ENCODE results near the gene ZNRF2. TPM values are rescaled to one million over a fixed set of nuclear protein-coding genes. Genes with fewer than 3 reads are reported as not detected.
A peak's percentile ranks its signal among the peaks of the same experiment; 100 is the strongest.

Gene ZNRF2
- total RNA-seq, 1 donor from 2014 or later, result 11.2 TPM

- Mint-ChIP-seq H3K36me3 (no peaks in the 10 kb centered on the region), H3K9me3 (no peaks in the 10 kb centered on the region), H3K4me3 (no peak overlapping the region), H3K27me3 (peaks cover 3% of the 10 kb centered on the region), H3K4me1 (ENCODE audit: unreplicated experiment) (peaks cover 25% of the 10 kb centered on the region), H3K27ac (no peak overlapping the region)
- no peak for DNase-seq (ENCODE audit: extremely low spot score, unreplicated experiment)
- TF ChIP-seq CTCF (conservative IDR thresholded peaks at IDR 0.05), result no peak
Observed at GRCh38 chr7:30249986-30250774, 34.2 kb upstream of the ZNRF2 start.

- no peaks in the 10 kb centered on the region for H3K9me3 Mint-ChIP-seq
- peaks cover 24% of the 10 kb centered on the region for H3K4me1 Mint-ChIP-seq (ENCODE audit: unreplicated experiment)
- H3K27me3 Mint-ChIP-seq, result peaks cover 3% of the 10 kb centered on the region
- H3K4me3 Mint-ChIP-seq, result no peak overlapping the region
- no peaks in the 10 kb centered on the region for H3K36me3 Mint-ChIP-seq
- no peak for DNase-seq (ENCODE audit: extremely low spot score, unreplicated experiment)
- no peak overlapping the region for H3K27ac Mint-ChIP-seq
- no peak for TF ChIP-seq CTCF (conservative IDR thresholded peaks at IDR 0.05)
Observed at GRCh38 chr7:30251708-30252329, 32.6 kb upstream of the ZNRF2 start.

GRCh38 chr7:30252885-30253795 is 31.3 kb upstream of the ZNRF2 start:
- no peak overlapping the region for H3K4me3 Mint-ChIP-seq
- H3K9me3 Mint-ChIP-seq, result no peaks in the 10 kb centered on the region
- H3K4me1 Mint-ChIP-seq (ENCODE audit: unreplicated experiment), result peaks cover 12% of the 10 kb centered on the region
- TF ChIP-seq CTCF (conservative IDR thresholded peaks at IDR 0.05), result no peak
- peaks cover 3% of the 10 kb centered on the region for H3K27me3 Mint-ChIP-seq
- peak overlapping the region; percentile 57 for H3K27ac Mint-ChIP-seq
- no peak for DNase-seq (ENCODE audit: extremely low spot score, unreplicated experiment)
- H3K36me3 Mint-ChIP-seq, result no peaks in the 10 kb centered on the region

- Mint-ChIP-seq H3K9me3 (no peaks in the 10 kb centered on the region), H3K4me3 (no peak overlapping the region), H3K27ac (peak overlapping the region; percentile 57), H3K36me3 (no peaks in the 10 kb centered on the region), H3K4me1 (ENCODE audit: unreplicated experiment) (peaks cover 9% of the 10 kb centered on the region), H3K27me3 (peaks cover 3% of the 10 kb centered on the region)
- TF ChIP-seq CTCF (conservative IDR thresholded peaks at IDR 0.05), result no peak
- DNase-seq (ENCODE audit: extremely low spot score, unreplicated experiment), result no peak
Observed at GRCh38 chr7:30253796-30254165, 30.6 kb upstream of the ZNRF2 start.

- no peak for DNase-seq (ENCODE audit: extremely low spot score, unreplicated experiment)
- Mint-ChIP-seq H3K4me1 (ENCODE audit: unreplicated experiment) (peaks cover 9% of the 10 kb centered on the region), H3K4me3 (no peak overlapping the region), H3K27ac (no peak overlapping the region), H3K9me3 (no peaks in the 10 kb centered on the region), H3K36me3 (no peaks in the 10 kb centered on the region), H3K27me3 (peaks cover 1% of the 10 kb centered on the region)
- no peak for TF ChIP-seq CTCF (conservative IDR thresholded peaks at IDR 0.05)
Observed at GRCh38 chr7:30254248-30254647, 30.1 kb upstream of the ZNRF2 start.
